ENCODE measurements around the gene AMD1.

Gene AMD1

DNA sequence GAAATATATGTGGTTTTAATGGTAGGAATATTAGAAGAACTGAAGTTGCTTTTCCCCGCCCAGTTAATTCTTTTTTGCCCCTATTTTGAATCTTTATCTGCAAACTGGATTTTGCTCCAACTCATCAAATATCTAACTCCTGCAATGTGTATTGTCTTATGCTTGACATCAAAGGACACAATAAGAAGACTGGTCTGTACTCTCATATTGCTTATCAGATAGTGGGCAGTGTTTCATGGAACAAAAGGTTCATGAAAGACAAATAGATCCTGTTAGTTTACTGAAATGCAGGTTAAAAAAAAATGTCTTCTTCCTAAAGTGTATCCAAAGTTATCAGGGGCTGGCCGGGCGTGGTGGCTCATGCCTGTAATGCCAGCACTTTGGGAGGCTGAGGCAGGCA, 56.2 kb downstream of the AMD1 start:
- H3K27ac ChIP-seq (ENCODE audit: low read length) = no peak overlapping the region
- no peaks in the 10 kb centered on the region for H3K9me2 ChIP-seq (replicated peaks; ENCODE audit: insufficient read depth, low read length)
- no peaks in the 10 kb centered on the region for H3F3A ChIP-seq (ENCODE audit: insufficient read depth, low read length)
- H3K9me3 ChIP-seq (replicated peaks; ENCODE audit: insufficient read depth, low read length) = no peaks in the 10 kb centered on the region
- no peaks in the 10 kb centered on the region for H4K20me1 ChIP-seq (ENCODE audit: insufficient read depth, low read length)
- no peaks in the 10 kb centered on the region for H3K4me1 ChIP-seq (ENCODE audit: low read length)
- H3K9ac ChIP-seq (ENCODE audit: low read length) = no peak overlapping the region
- H3K36me3 ChIP-seq (replicated peaks; ENCODE audit: insufficient read depth, low read length) = no peaks in the 10 kb centered on the region
- TF ChIP-seq CTCF (IDR thresholded peaks at IDR 0.05; ENCODE audit: low read length) = no peak
- TF ChIP-seq EZH2 (optimal IDR thresholded peaks at IDR 0.05; ENCODE audit: low read depth, low read length) = no peak
- TF ChIP-seq EZH2phosphoT487 (IDR thresholded peaks at IDR 0.05; ENCODE audit: low read length) = no peak
- no peaks in the 10 kb centered on the region for H3K27me3 ChIP-seq (replicated peaks; ENCODE audit: insufficient read depth, low read length)
- no peaks in the 10 kb centered on the region for H3K79me2 ChIP-seq (ENCODE audit: low read length)
- no peak for DNase-seq
- no peak overlapping the region for H3K4me3 ChIP-seq (ENCODE audit: low read length)
- H2AFZ ChIP-seq (ENCODE audit: low read length) = no peak overlapping the region
- H3K4me2 ChIP-seq (ENCODE audit: low read depth, low read length) = no peak overlapping the region

- H3K79me2 ChIP-seq (ENCODE audit: low read length) = no peaks in the 10 kb centered on the region
- H3K9me2 ChIP-seq (replicated peaks; ENCODE audit: insufficient read depth, low read length) = no peaks in the 10 kb centered on the region
- H3K9ac ChIP-seq (ENCODE audit: low read length) = no peak overlapping the region
- no peaks in the 10 kb centered on the region for H3K9me3 ChIP-seq (replicated peaks; ENCODE audit: insufficient read depth, low read length)
- no peak overlapping the region for H3K27ac ChIP-seq (ENCODE audit: low read length)
- TF ChIP-seq CTCF (IDR thresholded peaks at IDR 0.05; ENCODE audit: low read length) (no peak), EZH2phosphoT487 (IDR thresholded peaks at IDR 0.05; ENCODE audit: low read length) (no peak), EZH2 (optimal IDR thresholded peaks at IDR 0.05; ENCODE audit: low read depth, low read length) (no peak)
- H3K4me2 ChIP-seq (ENCODE audit: low read depth, low read length) = no peak overlapping the region
- H2AFZ ChIP-seq (ENCODE audit: low read length) = no peak overlapping the region
- H3K27me3 ChIP-seq (replicated peaks; ENCODE audit: insufficient read depth, low read length) = no peaks in the 10 kb centered on the region
- H3K36me3 ChIP-seq (replicated peaks; ENCODE audit: insufficient read depth, low read length) = no peaks in the 10 kb centered on the region
- no peaks in the 10 kb centered on the region for H3F3A ChIP-seq (ENCODE audit: insufficient read depth, low read length)
- no peaks in the 10 kb centered on the region for H4K20me1 ChIP-seq (ENCODE audit: insufficient read depth, low read length)
- H3K4me1 ChIP-seq (ENCODE audit: low read length) = no peaks in the 10 kb centered on the region
- no peak for DNase-seq
- no peak overlapping the region for H3K4me3 ChIP-seq (ENCODE audit: low read length)
Measured at GRCh38 chr6:110933912-110934311, 59.3 kb downstream of the AMD1 start.

- Histone ChIP-seq H3F3A (ENCODE audit: insufficient read depth, low read length) (no peaks in the 10 kb centered on the region), H3K4me3 (ENCODE audit: low read length) (no peak overlapping the region), H3K9me2 (replicated peaks; ENCODE audit: insufficient read depth, low read length) (no peaks in the 10 kb centered on the region), H3K9me3 (replicated peaks; ENCODE audit: insufficient read depth, low read length) (no peaks in the 10 kb centered on the region), H3K4me2 (ENCODE audit: low read depth, low read length) (no peak overlapping the region), H3K4me1 (ENCODE audit: low read length) (no peaks in the 10 kb centered on the region), H3K36me3 (replicated peaks; ENCODE audit: insufficient read depth, low read length) (no peaks in the 10 kb centered on the region), H3K27ac (ENCODE audit: low read length) (no peak overlapping the region), H2AFZ (ENCODE audit: low read length) (no peak overlapping the region), H3K9ac (ENCODE audit: low read length) (no peak overlapping the region), H4K20me1 (ENCODE audit: insufficient read depth, low read length) (no peaks in the 10 kb centered on the region), H3K79me2 (ENCODE audit: low read length) (no peaks in the 10 kb centered on the region), H3K27me3 (replicated peaks; ENCODE audit: insufficient read depth, low read length) (no peaks in the 10 kb centered on the region)
- DNase-seq = no peak
- TF ChIP-seq CTCF (IDR thresholded peaks at IDR 0.05; ENCODE audit: low read length) = no peak
- TF ChIP-seq EZH2phosphoT487 (IDR thresholded peaks at IDR 0.05; ENCODE audit: low read length) = no peak
- no peak for TF ChIP-seq EZH2 (optimal IDR thresholded peaks at IDR 0.05; ENCODE audit: low read depth, low read length)
Measured at GRCh38 chr6:110934381-110934898, 59.9 kb downstream of the AMD1 start.

Data from MM.1S (cell line).